Heart left ventricle (tissue), 13 donors: ENCODE data around the gene IRAK2.

Experiments used
- CTCF ChIP-seq, 12 donors: fragments of 200-600 bp; sonication (generic) in 4 of 12; IDR thresholded peaks; one replicate each; pipeline versions ENCODE4 v1.5.0 to v1.8.0; 2018 to 2022; ENCODE audit warnings: antibody characterized with exemption in 12 of 12, mild to moderate bottlenecking in 5 of 12
- POLR2A ChIP-seq, 2 donors: fragments of 450-650 bp; IDR thresholded peaks; one replicate each; pipeline ENCODE4 v1.6.1; 2017; ENCODE audit warnings: antibody characterized with exemption in 2 of 2, mild to moderate bottlenecking in 2 of 2, moderate library complexity in 2 of 2
- donor health status: ischemic (EF 13 %, LVEDD 7.1; RV severe dilation, severe dysfunction).
- donor health status: DM: no; HTN: yes; CAD: no.
- donor health status: DM: no; HTN: no; CAD: no.
- donor health status: ischemic (EF 25% LVEDD 6.9; RV normal size, moderate dysfunction).
- donor health status: ischemic (EF 25% LVEDD 5.7; RV mildly dilated, moderate dysfunction).
- donor health status: ischemic (EF 35%, LVEDD 5.7; RV mildly dilated, moderate dysfunction).
- donor health status: nonischemic (EF 11% LVEDD 7.7; RV severe dilation, severe dysfunction).
- donor health status: DM: yes; HTN: yes; CAD: no.
- donor health status: PGD.
- donor health status: ischemic (EF 29% LVEDD 5.4; RV normal size, mild dysfunction).
- donor health status: nonischemic (EF 23%, LVEDD 6.1; RV moderate dilation, normal function).

GRCh38 chr3:10280571-10280970, 115.9 kb downstream of the IRAK2 start:
- TF ChIP-seq CTCF (IDR thresholded peaks at IDR 0.05) (no peak), POLR2A (IDR thresholded peaks at IDR 0.05) (no peak)
